ENCODE measurements around the gene RALGAPA2. TPM values are rescaled to one million over a fixed set of nuclear protein-coding genes. Genes with fewer than 3 reads are reported as not detected.

Gene RALGAPA2
- polyA plus RNA-seq, 2 of the 4 experiments (the other 2 are of a cell fraction): 4.0 to 4.7 TPM

- Histone ChIP-seq H3K4me3 (no peak overlapping the region), H3K4me2 (no peak overlapping the region), H3K4me1 (no peaks in the 10 kb centered on the region), H3K9me3 (no peaks in the 10 kb centered on the region), H3K27ac (no peak overlapping the region)
- CTCF ChIA-PET: interaction anchor here (1.6 to 2.0 kb wide), 2 partner anchors 13 to 156 kb away, joined by 5 to 11 read pairs; no protein-coding TSS in a partner anchor
- no peak for ATAC-seq
- no peak for DNase-seq (ENCODE audit: low read depth in 1 of 2, low spot score in 1 of 2)
- FAIRE-seq: no peak
- POLR2A ChIA-PET: no interaction called here
- WGBS (ENCODE audit: missing lambda C conversion rate): 34% methylated on average over 1 of the region's 1 CpG
- TF ChIP-seq HOXB13 (CRISPR knock-in tag; IDR thresholded peaks at IDR 0.05; ENCODE audit: low read depth) (no peak), MYC (IDR thresholded peaks at IDR 0.05; ENCODE audit: borderline replicate concordance, low read length) (no peak), ZNF302 (CRISPR knock-in tag; IDR thresholded peaks at IDR 0.05) (no peak), NFE2L2 (conservative IDR thresholded peaks at IDR 0.05; ENCODE audit: low read length) (no peak), CBX2 (IDR thresholded peaks at IDR 0.05; ENCODE audit: borderline replicate concordance, low read depth) (no peak), GATA3 (IDR thresholded peaks at IDR 0.05; ENCODE audit: borderline replicate concordance) (no peak), HEYL (CRISPR knock-in tag; IDR thresholded peaks at IDR 0.05) (no peak), NPAS2 (CRISPR knock-in tag; IDR thresholded peaks at IDR 0.05; ENCODE audit: borderline replicate concordance) (no peak), CTCF (IDR thresholded peaks at IDR 0.05) (no peak), BCL3 (IDR thresholded peaks at IDR 0.05) (no peak), EP300 (IDR thresholded peaks at IDR 0.05) (no peak)
Observed at GRCh38 chr20:20668639-20669038, 43.8 kb downstream of the RALGAPA2 start.

GRCh38 chr20:20666359-20666758 lies 46.1 kb downstream of the RALGAPA2 start:
- no peak overlapping the region for H3K27ac ChIP-seq
- H3K4me3 ChIP-seq: no peak overlapping the region
- no peak for TF ChIP-seq BHLHE40 (IDR thresholded peaks at IDR 0.05; ENCODE audit: low read depth, low read length)
- TF ChIP-seq EP300 (IDR thresholded peaks at IDR 0.05): no peak
- TF ChIP-seq ZNF302 (CRISPR knock-in tag; IDR thresholded peaks at IDR 0.05): no peak
- no peak for TF ChIP-seq HDAC2 (IDR thresholded peaks at IDR 0.05)
- no peak for TF ChIP-seq NPAS2 (CRISPR knock-in tag; IDR thresholded peaks at IDR 0.05; ENCODE audit: borderline replicate concordance)
- TF ChIP-seq FOSL2 (IDR thresholded peaks at IDR 0.05): no peak
- no peak for TF ChIP-seq FOSL2 (CRISPR knock-in tag; IDR thresholded peaks at IDR 0.05)
- TF ChIP-seq RARB (CRISPR knock-in tag; IDR thresholded peaks at IDR 0.05): no peak
- no peak for TF ChIP-seq JUNB (IDR thresholded peaks at IDR 0.05)
- no peak for TF ChIP-seq ESRRA (IDR thresholded peaks at IDR 0.05; ENCODE audit: borderline replicate concordance, low read length)
- no peak for TF ChIP-seq CEBPB (IDR thresholded peaks at IDR 0.05)
- TF ChIP-seq KDM5A (IDR thresholded peaks at IDR 0.05): no peak
- no peak for TF ChIP-seq CBX8 (IDR thresholded peaks at IDR 0.05)
- no peak for TF ChIP-seq EHMT2 (IDR thresholded peaks at IDR 0.05; ENCODE audit: low read depth)
- TF ChIP-seq RAD21 (conservative IDR thresholded peaks at IDR 0.05 in 1 of 2, IDR thresholded peaks at IDR 0.05 in 1 of 2): no peak
- TF ChIP-seq TFCP2L1 (CRISPR knock-in tag; IDR thresholded peaks at IDR 0.05): no peak
- no peak overlapping the region for H3K4me2 ChIP-seq
- ChIA-PET CTCF (interaction anchor here (1.2 to 3.1 kb wide), 3 partner anchors 10 to 167 kb away, joined by 3 to 42 read pairs (median 9); no protein-coding TSS in a partner anchor), POLR2A (no interaction called here)
- H3K4me1 ChIP-seq: no peaks in the 10 kb centered on the region
- WGBS (ENCODE audit: missing lambda C conversion rate): 55% methylated on average over 5 of the region's 5 CpGs
- no peak for FAIRE-seq
- no peak for ATAC-seq
- no peak for DNase-seq (ENCODE audit: low read depth in 1 of 2, low spot score in 1 of 2)
- H3K9me3 ChIP-seq: no peaks in the 10 kb centered on the region
